ENCODE measurements around the gene CPNE8.

DNA sequence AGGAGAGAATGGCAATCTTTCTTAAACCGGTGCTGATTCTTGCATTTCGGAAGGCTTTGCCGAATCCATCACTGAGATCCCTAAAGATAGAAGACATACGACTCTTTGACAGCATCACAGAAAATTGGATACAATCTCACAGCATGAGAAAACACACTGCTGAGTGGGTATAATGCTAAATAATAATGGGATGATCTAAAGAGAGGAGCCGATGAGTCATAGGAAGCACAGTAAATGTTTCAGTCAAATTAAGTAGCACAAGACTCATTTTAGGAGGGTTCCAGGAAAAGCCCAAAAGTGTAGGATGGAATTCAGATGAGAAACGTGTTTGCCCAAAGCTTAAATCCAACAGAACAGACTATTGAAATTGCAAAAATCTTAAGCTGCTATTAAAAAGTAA, 81.7 kb downstream of the CPNE8 start:
- TF ChIP-seq ZFP36 (IDR thresholded peaks at IDR 0.05; ENCODE audit: borderline replicate concordance, partially characterized antibody): no peak
- TF ChIP-seq, protein P1, sequence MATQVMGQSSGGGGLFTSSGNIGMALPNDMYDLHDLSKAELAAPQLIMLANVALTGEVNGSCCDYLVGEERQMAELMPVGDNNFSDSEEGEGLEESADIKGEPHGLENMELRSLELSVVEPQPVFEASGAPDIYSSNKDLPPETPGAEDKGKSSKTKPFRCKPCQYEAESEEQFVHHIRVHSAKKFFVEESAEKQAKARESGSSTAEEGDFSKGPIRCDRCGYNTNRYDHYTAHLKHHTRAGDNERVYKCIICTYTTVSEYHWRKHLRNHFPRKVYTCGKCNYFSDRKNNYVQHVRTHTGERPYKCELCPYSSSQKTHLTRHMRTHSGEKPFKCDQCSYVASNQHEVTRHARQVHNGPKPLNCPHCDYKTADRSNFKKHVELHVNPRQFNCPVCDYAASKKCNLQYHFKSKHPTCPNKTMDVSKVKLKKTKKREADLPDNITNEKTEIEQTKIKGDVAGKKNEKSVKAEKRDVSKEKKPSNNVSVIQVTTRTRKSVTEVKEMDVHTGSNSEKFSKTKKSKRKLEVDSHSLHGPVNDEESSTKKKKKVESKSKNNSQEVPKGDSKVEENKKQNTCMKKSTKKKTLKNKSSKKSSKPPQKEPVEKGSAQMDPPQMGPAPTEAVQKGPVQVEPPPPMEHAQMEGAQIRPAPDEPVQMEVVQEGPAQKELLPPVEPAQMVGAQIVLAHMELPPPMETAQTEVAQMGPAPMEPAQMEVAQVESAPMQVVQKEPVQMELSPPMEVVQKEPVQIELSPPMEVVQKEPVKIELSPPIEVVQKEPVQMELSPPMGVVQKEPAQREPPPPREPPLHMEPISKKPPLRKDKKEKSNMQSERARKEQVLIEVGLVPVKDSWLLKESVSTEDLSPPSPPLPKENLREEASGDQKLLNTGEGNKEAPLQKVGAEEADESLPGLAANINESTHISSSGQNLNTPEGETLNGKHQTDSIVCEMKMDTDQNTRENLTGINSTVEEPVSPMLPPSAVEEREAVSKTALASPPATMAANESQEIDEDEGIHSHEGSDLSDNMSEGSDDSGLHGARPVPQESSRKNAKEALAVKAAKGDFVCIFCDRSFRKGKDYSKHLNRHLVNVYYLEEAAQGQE (IDR thresholded peaks at IDR 0.05): no peak
